ENCODE results near the gene GPR65. TPM values are rescaled to one million over a fixed set of nuclear protein-coding genes. Genes with fewer than 3 reads are reported as not detected.
A peak's percentile ranks its signal among the peaks of the same experiment; 100 is the strongest.
"Not testable (repeated sequence)": the region's sequence is repeated elsewhere in the genome, so short reads cannot be mapped to it uniquely, and the experiment has no call there.

Gene GPR65
- total and polyA plus RNA-seq, 4 donors = 0.29 to 2.0 (median 0.79) TPM

- H3K27ac ChIP-seq (ENCODE audit: low read depth, low read length) = no peak overlapping the region
- no peaks in the 10 kb centered on the region for H3K9me3 ChIP-seq (ENCODE audit: control insufficient read depth, insufficient read depth, low read length)
- DNase-seq (ENCODE audit: low read depth in 4 of 6, low spot score in 6 of 6) = no peak
- H3K4me3 ChIP-seq (ENCODE audit: low read depth, low read length) = no peak overlapping the region
- no peaks in the 10 kb centered on the region for H3K36me3 ChIP-seq (ENCODE audit: control insufficient read depth, insufficient read depth, low read length)
- no peaks in the 10 kb centered on the region for H3K4me1 ChIP-seq (ENCODE audit: control insufficient read depth, insufficient read depth, low read length)
- no CpG with 5 or more reads among the region's 5 CpGs for WGBS (ENCODE audit: insufficient coverage)
- no peaks in the 10 kb centered on the region for H3K27me3 ChIP-seq (ENCODE audit: control insufficient read depth, insufficient read depth, low read length)
These were observed 7.6 kb downstream of the GPR65 start for GRCh38 chr14:88012495-88012894.

DNA sequence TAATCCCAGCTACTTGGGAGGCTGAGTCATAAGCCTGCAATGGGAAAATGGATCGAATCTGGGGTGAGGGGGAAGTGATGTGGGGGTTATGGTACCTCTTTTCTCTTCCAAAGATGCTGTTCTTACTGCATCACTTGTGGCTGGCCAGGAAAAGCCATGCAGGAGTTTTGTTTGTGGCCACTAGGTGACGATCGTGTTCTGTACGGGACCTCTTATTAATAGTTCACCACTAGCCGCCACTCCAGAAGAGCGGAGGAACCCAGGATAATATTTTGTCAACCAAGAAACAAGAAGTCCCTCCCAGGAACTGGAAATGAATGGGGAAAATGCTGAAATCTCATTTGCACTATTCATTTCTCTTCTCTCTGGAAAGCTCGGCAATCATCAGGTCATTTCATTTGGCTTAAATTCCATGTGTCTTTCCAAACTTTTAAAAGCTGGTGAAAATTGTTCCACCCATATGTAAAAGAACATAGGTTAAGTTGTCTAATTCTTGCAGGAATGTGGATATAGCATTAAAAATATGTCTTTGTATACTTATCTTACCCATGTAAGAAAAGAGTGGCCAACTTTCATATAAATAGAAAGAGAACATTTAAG is 8.9 kb downstream of the GPR65 start:
- DNase-seq (ENCODE audit: low read depth in 4 of 6, low spot score in 6 of 6) = peak; percentile 47 to 95 (median 62)
- Histone ChIP-seq H3K27ac (ENCODE audit: low read depth, low read length) (no peak overlapping the region), H3K27me3 (ENCODE audit: control insufficient read depth, insufficient read depth, low read length) (no peaks in the 10 kb centered on the region), H3K4me3 (ENCODE audit: low read depth, low read length) (no peak overlapping the region), H3K36me3 (ENCODE audit: control insufficient read depth, insufficient read depth, low read length) (no peaks in the 10 kb centered on the region), H3K9me3 (ENCODE audit: control insufficient read depth, insufficient read depth, low read length) (no peaks in the 10 kb centered on the region), H3K4me1 (ENCODE audit: control insufficient read depth, insufficient read depth, low read length) (no peaks in the 10 kb centered on the region)
- WGBS (ENCODE audit: insufficient coverage) = 0% methylated on average over 1 of the region's 7 CpGs

DNA sequence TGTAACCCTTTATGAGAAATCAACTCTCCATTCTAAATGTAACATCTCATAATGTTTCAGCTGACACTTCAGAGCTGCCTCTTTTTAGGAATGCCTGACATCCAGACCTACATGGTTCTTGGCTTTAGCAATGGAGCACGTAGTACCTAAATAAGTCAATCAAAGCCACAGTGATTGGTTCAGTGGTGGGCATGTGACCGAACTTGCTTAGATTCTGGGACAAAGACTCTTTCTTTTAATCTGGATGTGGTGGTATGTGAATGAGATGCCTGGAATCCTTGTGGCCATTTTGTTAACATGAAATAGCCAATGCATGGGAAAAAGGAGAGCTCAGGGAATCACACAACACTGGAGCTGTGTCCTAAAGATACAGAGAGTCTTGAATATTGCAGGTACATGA is 11.8 kb downstream of the GPR65 start:
- H3K27ac ChIP-seq (ENCODE audit: low read depth, low read length) = no peak overlapping the region
- no peaks in the 10 kb centered on the region for H3K9me3 ChIP-seq (ENCODE audit: control insufficient read depth, insufficient read depth, low read length)
- no peaks in the 10 kb centered on the region for H3K36me3 ChIP-seq (ENCODE audit: control insufficient read depth, insufficient read depth, low read length)
- H3K4me1 ChIP-seq (ENCODE audit: control insufficient read depth, insufficient read depth, low read length) = no peaks in the 10 kb centered on the region
- no peak for DNase-seq (ENCODE audit: low read depth in 4 of 6, low spot score in 6 of 6)
- no peaks in the 10 kb centered on the region for H3K27me3 ChIP-seq (ENCODE audit: control insufficient read depth, insufficient read depth, low read length)
- H3K4me3 ChIP-seq (ENCODE audit: low read depth, low read length) = no peak overlapping the region
- WGBS (ENCODE audit: insufficient coverage) = 95% methylated on average over 2 of the region's 2 CpGs

DNA sequence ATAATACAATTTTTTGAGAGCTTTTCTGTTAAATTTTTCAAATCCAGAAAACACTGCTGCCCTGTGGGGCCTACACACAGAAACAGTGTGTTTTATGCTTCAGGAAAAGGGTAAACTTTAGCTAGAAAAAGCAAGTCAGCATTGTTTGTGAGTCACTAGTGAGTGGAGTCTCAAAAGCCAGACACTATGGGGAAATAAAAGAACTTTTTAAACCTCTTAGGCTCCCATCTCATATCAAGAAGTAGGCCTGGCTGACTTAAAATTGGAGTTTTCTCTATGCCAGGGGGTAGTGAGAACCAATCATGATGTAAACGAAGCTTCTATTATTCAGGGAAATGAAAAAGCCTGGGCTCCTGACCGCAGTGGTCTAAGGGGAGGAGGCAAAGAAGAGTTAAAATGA is 12.6 kb downstream of the GPR65 start:
- no peak for DNase-seq (ENCODE audit: low read depth in 4 of 6, low spot score in 6 of 6)
- Histone ChIP-seq H3K36me3 (ENCODE audit: control insufficient read depth, insufficient read depth, low read length) (no peaks in the 10 kb centered on the region), H3K9me3 (ENCODE audit: control insufficient read depth, insufficient read depth, low read length) (no peaks in the 10 kb centered on the region), H3K27ac (ENCODE audit: low read depth, low read length) (no peak overlapping the region), H3K4me1 (ENCODE audit: control insufficient read depth, insufficient read depth, low read length) (no peaks in the 10 kb centered on the region), H3K4me3 (ENCODE audit: low read depth, low read length) (no peak overlapping the region), H3K27me3 (ENCODE audit: control insufficient read depth, insufficient read depth, low read length) (no peaks in the 10 kb centered on the region)
- 67% methylated on average over 2 of the region's 2 CpGs for WGBS (ENCODE audit: insufficient coverage)

DNA sequence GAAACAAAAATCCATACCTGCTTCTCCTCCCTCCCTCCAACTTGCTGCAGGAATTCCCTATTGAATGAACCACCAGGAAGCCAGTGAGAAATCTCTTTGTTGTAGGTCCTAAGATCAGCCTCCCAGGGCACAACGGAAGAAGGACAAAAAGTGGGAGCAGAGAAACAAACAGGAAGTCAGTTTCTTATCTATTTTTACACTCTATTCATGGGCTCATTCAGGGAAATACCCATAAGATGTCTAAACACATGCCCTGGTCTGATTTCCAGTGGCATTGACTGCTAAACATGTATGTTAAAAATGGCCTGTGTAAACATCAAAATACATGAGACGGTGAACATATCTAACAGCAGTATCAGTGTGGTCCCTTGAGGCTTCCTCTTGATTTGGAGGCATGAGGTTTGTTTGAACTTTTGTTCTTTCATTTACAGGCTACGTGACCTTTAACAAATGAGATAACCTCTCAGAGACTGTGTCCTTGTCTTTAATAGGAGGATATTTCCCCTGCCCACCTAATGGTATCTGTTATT is 18.8 kb downstream of the GPR65 start:
- Histone ChIP-seq H3K27me3 (ENCODE audit: control insufficient read depth, insufficient read depth, low read length) (no peaks in the 10 kb centered on the region), H3K9me3 (ENCODE audit: control insufficient read depth, insufficient read depth, low read length) (no peaks in the 10 kb centered on the region), H3K27ac (ENCODE audit: low read depth, low read length) (no peak overlapping the region), H3K4me1 (ENCODE audit: control insufficient read depth, insufficient read depth, low read length) (no peaks in the 10 kb centered on the region), H3K36me3 (ENCODE audit: control insufficient read depth, insufficient read depth, low read length) (no peaks in the 10 kb centered on the region), H3K4me3 (ENCODE audit: low read depth, low read length) (no peak overlapping the region)
- no peak for DNase-seq (ENCODE audit: low read depth in 4 of 6, low spot score in 6 of 6)
- 50% methylated on average over 1 of the region's 3 CpGs for WGBS (ENCODE audit: insufficient coverage)

DNA sequence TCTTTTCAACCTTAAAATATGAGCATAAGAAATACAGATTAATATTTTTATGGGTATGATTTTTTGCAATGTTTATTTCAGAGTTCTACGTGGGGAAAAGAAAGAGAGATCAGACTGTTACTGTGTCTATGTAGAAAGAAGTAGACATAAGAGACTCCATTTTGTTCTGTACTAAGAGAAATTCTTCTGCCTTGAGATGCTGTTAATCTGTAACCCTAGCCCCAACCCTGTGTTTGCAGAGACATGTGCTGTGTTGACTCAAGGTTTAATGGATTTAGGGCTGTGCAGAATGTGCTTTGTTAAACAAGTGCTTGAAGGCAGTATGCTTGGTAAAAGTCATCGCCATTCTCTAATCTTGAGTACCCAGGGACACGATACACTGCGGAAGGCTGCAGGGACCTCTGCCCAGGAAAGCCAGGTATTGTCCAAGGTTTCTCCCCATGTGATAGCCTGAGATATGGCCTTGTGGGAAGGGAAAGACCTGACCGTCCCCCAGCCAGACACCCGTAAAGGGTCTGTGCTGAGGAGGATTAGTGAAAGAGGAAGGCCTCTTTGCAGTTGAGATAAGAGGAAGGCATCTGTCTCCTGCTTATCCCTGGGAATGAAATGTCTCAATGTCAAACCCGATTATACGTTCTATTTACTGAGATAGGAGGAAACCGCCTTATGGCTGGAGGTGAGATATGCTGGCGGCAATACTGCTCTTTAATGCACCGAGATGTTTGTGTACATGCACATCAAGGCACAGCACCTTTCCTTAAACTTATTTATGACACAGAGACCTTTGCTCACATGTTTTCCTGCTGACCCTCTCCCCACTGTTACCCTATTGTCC is 19.5 kb downstream of the GPR65 start:
- H3K4me3 ChIP-seq (ENCODE audit: low read depth, low read length); H3K4me1 ChIP-seq (ENCODE audit: control insufficient read depth, insufficient read depth, low read length); H3K27ac ChIP-seq (ENCODE audit: low read depth, low read length); H3K36me3 ChIP-seq (ENCODE audit: control insufficient read depth, insufficient read depth, low read length); H3K9me3 ChIP-seq (ENCODE audit: control insufficient read depth, insufficient read depth, low read length); H3K27me3 ChIP-seq (ENCODE audit: control insufficient read depth, insufficient read depth, low read length); DNase-seq (ENCODE audit: low read depth in 4 of 6, low spot score in 6 of 6): not testable (repeated sequence)
- 95% methylated on average over 8 of the region's 11 CpGs for WGBS (ENCODE audit: insufficient coverage)

DNA sequence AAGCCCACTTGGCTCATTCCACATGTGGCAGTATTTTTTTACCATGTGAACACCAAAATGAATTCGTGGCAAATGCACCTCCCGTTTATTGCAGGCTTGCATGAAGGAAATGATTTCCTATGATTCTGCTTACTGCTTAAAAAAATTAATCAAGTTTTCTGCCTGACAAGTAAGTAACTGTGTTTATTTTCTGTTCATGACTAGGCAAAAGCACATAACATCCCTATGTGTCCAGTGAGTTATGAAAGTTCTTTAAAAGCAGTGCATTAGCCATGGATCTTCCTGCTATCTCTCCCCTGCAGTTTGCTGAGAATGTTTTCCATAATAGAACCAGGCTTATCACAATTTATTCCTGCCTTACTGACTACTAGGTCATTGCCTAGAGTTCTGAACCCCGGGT is 20.4 kb downstream of the GPR65 start:
- Histone ChIP-seq H3K36me3 (ENCODE audit: control insufficient read depth, insufficient read depth, low read length) (no peaks in the 10 kb centered on the region), H3K27ac (ENCODE audit: low read depth, low read length) (no peak overlapping the region), H3K9me3 (ENCODE audit: control insufficient read depth, insufficient read depth, low read length) (no peaks in the 10 kb centered on the region), H3K27me3 (ENCODE audit: control insufficient read depth, insufficient read depth, low read length) (no peaks in the 10 kb centered on the region), H3K4me3 (ENCODE audit: low read depth, low read length) (no peak overlapping the region), H3K4me1 (ENCODE audit: control insufficient read depth, insufficient read depth, low read length) (no peaks in the 10 kb centered on the region)
- no CpG with 5 or more reads among the region's 3 CpGs for WGBS (ENCODE audit: insufficient coverage)
- peak in 1 of 6 donors; percentile 38 for DNase-seq (ENCODE audit: low read depth in 4 of 6, low spot score in 6 of 6)

- WGBS (ENCODE audit: insufficient coverage) = 68% methylated on average over 2 of the region's 2 CpGs
- no peak for DNase-seq (ENCODE audit: low read depth in 4 of 6, low spot score in 6 of 6)
- Histone ChIP-seq H3K27me3 (ENCODE audit: control insufficient read depth, insufficient read depth, low read length) (no peaks in the 10 kb centered on the region), H3K4me1 (ENCODE audit: control insufficient read depth, insufficient read depth, low read length) (no peaks in the 10 kb centered on the region), H3K4me3 (ENCODE audit: low read depth, low read length) (no peak overlapping the region), H3K27ac (ENCODE audit: low read depth, low read length) (no peak overlapping the region), H3K36me3 (ENCODE audit: control insufficient read depth, insufficient read depth, low read length) (no peaks in the 10 kb centered on the region), H3K9me3 (ENCODE audit: control insufficient read depth, insufficient read depth, low read length) (no peaks in the 10 kb centered on the region)
These were observed 22.0 kb downstream of the GPR65 start for GRCh38 chr14:88026890-88027289.

DNA sequence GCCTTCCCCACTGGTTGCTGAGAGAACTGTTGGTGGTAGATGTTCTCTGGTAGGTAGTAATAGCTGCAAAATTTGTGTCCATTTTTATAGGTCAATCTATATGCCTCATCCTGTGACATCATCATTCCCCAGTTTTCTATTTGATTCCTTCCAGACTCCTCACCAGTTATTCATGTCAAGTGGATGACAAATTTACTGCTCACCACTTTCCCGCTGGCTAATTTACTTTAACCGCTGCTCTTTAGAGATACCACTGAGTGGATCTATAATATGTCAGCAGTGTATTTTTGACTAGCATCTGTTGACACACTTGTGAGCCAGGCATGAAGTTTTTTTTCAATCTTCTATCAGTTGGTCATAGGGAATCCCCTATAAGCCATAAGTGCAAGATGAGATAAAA is 24.6 kb downstream of the GPR65 start:
- H3K4me1 ChIP-seq (ENCODE audit: control insufficient read depth, insufficient read depth, low read length) = no peaks in the 10 kb centered on the region
- no peak for DNase-seq (ENCODE audit: low read depth in 4 of 6, low spot score in 6 of 6)
- H3K27me3 ChIP-seq (ENCODE audit: control insufficient read depth, insufficient read depth, low read length) = no peaks in the 10 kb centered on the region
- no peaks in the 10 kb centered on the region for H3K36me3 ChIP-seq (ENCODE audit: control insufficient read depth, insufficient read depth, low read length)
- WGBS (ENCODE audit: insufficient coverage) = no CpG with 5 or more reads among the region's 2 CpGs
- H3K27ac ChIP-seq (ENCODE audit: low read depth, low read length) = no peak overlapping the region
- H3K9me3 ChIP-seq (ENCODE audit: control insufficient read depth, insufficient read depth, low read length) = no peaks in the 10 kb centered on the region
- no peak overlapping the region for H3K4me3 ChIP-seq (ENCODE audit: low read depth, low read length)

DNA sequence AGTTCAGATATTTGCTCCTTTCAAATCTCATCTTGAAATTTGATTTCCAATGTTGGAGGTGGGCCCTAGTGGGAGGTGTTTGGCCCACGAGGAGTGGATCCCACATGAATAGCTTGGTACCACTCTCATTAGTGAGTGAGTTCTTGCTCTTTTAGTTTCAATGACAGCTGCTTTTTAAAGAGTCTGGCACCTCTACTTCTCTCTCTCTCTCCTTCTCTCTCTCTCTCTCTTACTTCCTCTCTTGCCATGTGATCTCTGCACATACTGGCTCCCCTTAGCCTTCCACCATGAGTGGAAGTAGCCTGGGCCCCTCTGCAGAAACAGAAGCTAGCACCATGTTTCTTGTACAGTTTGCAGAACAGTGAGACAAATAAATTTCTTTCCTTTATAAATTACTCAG is 25.1 kb downstream of the GPR65 start:
- Histone ChIP-seq H3K27ac (ENCODE audit: low read depth, low read length) (no peak overlapping the region), H3K9me3 (ENCODE audit: control insufficient read depth, insufficient read depth, low read length) (no peaks in the 10 kb centered on the region), H3K36me3 (ENCODE audit: control insufficient read depth, insufficient read depth, low read length) (no peaks in the 10 kb centered on the region), H3K4me3 (ENCODE audit: low read depth, low read length) (no peak overlapping the region), H3K27me3 (ENCODE audit: control insufficient read depth, insufficient read depth, low read length) (no peaks in the 10 kb centered on the region), H3K4me1 (ENCODE audit: control insufficient read depth, insufficient read depth, low read length) (no peaks in the 10 kb centered on the region)
- no peak for DNase-seq (ENCODE audit: low read depth in 4 of 6, low spot score in 6 of 6)
- WGBS (ENCODE audit: insufficient coverage) = no CpG with 5 or more reads among the region's 1 CpG

Data from spinal cord (tissue), 10 donors.